Progenitor cell of endocrine pancreas (in vitro differentiated cells): Measurements from ENCODE around the gene FGF8. TPM values are rescaled to one million over a fixed set of nuclear protein-coding genes. Genes with fewer than 3 reads are reported as not detected.
A peak's percentile ranks its signal among the peaks of the same experiment; 100 is the strongest.

ENCODE experiments used
- DNase-seq: peaks from one replicate; pipeline ENCODE4 v3.0.0; 2021; ENCODE audit warnings: low spot score; ENCODE audit not compliant: unreplicated experiment
- H3K27ac Mint-ChIP-seq: 2 replicates; pipeline ENCODE4 v1.8.0; 2021; ENCODE audit warnings: mild to moderate bottlenecking, moderate library complexity, mixed read lengths
- H3K27me3 Mint-ChIP-seq: 2 replicates; pipeline ENCODE4 v1.8.0; 2021; ENCODE audit warnings: mixed read lengths
- H3K36me3 Mint-ChIP-seq: 2 replicates; pipeline ENCODE4 v1.8.0; 2022; ENCODE audit warnings: mixed read lengths; ENCODE audit not compliant: insufficient read depth
- H3K4me1 Mint-ChIP-seq: 2 replicates; pipeline ENCODE4 v1.8.0; 2021; ENCODE audit warnings: low read depth, mixed read lengths
- H3K4me3 Mint-ChIP-seq: 2 replicates; pipeline ENCODE4 v1.8.0; 2021; ENCODE audit warnings: low read depth, mild to moderate bottlenecking, moderate library complexity, mixed read lengths
- H3K9me3 Mint-ChIP-seq: 2 replicates; pipeline ENCODE4 v1.8.0; 2021; ENCODE audit warnings: low read depth, mixed read lengths
- CTCF ChIP-seq: fragments of 200-600 bp; sonication (generic); IDR thresholded peaks from one replicate; pipeline ENCODE4 v1.5.0; 2021; ENCODE audit warnings: antibody characterized with exemption, mild to moderate bottlenecking; ENCODE audit not compliant: unreplicated experiment
- long read RNA-seq: library from polyadenylated mRNA; unstranded; transcript quantifications from one replicate; pipeline ENCODE4 v2.0.0, GENCODE V29; 2020
- total RNA-seq: library from RNA; stranded (reverse); gene quantifications from 2 replicates; pipeline ENCODE4 v1.2.1, GENCODE V29; 2021

Gene FGF8, protein sequence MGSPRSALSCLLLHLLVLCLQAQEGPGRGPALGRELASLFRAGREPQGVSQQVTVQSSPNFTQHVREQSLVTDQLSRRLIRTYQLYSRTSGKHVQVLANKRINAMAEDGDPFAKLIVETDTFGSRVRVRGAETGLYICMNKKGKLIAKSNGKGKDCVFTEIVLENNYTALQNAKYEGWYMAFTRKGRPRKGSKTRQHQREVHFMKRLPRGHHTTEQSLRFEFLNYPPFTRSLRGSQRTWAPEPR
- total RNA-seq = 0.69 and 2.4 TPM in 2 replicates
- long read RNA-seq = 0 reads

DNA sequence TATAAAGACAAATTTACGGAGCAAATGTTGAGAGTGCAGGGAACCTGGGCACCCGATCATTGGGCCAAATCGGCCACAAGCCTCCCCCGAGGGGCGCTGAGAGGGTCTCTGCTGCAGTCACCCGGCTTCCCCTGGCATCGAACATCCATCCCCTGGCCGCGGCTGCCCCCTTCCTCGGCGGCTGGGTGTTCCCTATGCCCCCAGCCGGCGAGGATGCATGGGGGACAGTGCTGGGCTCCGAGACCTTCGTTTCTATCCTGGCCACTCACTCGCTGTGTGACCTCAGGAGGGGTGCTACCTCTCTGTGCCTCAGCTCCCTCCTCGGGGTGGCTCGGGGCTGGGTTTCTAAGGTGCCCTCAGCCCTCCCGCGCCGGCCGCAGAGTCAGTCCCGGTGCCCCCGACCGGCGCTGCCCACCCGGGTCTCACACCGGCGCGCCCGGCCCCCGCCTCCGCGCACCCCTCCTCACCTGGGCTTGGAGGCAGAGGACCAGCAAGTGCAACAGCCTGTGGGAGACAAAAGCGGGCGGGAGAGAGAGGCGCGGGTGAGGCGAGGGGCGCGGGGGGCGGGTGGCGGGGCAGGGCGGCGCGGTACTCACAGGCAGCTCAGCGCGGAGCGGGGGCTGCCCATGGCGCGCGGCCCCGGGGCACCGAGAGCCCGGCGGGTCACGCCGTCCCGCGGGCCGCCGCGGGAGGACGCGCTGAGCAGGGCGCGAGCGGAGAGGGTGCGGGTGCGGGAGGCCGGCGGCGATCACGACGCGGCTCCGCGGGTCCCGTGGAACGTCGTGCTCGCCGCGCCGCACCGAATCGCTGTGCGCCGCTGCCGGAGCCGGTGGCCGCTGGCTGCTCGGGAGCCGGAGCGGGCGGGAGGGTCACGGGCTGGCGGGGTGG, at the start of gene FGF8:
FGF8 (minus strand) TSS at position 842 of the 888 bp plus-strand sequence; CDS start at position 628, 214 bp downstream.
- no peak within 1 kb of the TSS for H3K27ac Mint-ChIP-seq
- H3K9me3 Mint-ChIP-seq = no peaks in the 10 kb centered on the region
- peaks cover 70% of the 10 kb centered on the region for H3K27me3 Mint-ChIP-seq
- no peak for DNase-seq
- TF ChIP-seq CTCF = no peak
- no peaks in the 10 kb centered on the region for H3K36me3 Mint-ChIP-seq
- H3K4me1 Mint-ChIP-seq = peaks cover 11% of the 10 kb centered on the region
- peak within 1 kb of the TSS; percentile 57 for H3K4me3 Mint-ChIP-seq

- no peak for TF ChIP-seq CTCF
- no peak for DNase-seq
- no peak overlapping the region for H3K27ac Mint-ChIP-seq
- no peaks in the 10 kb centered on the region for H3K27me3 Mint-ChIP-seq
- no peaks in the 10 kb centered on the region for H3K9me3 Mint-ChIP-seq
- peaks cover under 1% of the 10 kb centered on the region for H3K4me1 Mint-ChIP-seq
- H3K4me3 Mint-ChIP-seq = no peak overlapping the region
- peaks cover 2% of the 10 kb centered on the region for H3K36me3 Mint-ChIP-seq
Observed at GRCh38 chr10:101824736-101825135, 48.8 kb upstream of the FGF8 start.

DNA sequence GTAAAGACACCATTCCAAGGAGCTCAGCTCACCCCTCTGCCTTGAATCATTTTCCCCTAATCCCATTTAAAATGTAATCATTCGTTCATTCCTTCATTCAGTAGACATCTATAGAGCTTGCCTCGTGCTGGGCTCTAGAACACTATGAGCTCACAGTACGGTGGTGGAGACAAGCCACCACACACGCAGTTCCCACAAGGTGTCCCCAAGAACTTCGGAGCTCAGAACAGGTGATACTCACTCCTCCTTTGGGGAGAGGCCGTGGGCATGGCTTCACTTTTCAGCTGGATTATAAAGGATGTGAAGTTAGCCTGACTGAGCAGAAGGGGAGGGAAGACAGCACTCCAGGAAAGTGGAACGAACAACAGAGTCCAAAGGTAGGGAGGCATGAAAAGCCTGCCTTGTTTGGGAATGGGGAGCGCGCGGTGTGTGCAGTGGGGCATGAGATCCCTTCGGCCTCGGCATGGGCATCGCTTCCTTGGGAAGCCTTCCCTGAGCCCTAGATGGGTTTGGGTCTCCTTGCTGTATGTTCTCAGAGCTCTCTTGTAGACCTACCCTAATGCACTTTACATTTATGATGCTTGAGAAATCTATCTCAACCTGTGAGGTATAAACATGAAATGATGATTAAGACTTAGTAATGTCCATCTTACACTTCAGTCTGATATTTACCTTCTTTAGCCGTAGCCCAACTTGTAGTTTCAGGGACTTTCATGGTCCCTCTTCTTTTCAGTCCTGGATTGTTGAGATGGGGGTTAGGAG, 43.1 kb upstream of the FGF8 start:
- Mint-ChIP-seq H3K9me3 (no peaks in the 10 kb centered on the region), H3K4me1 (peaks cover 25% of the 10 kb centered on the region), H3K36me3 (peaks cover 2% of the 10 kb centered on the region), H3K4me3 (peak overlapping the region; percentile 98), H3K27me3 (no peaks in the 10 kb centered on the region), H3K27ac (peak overlapping the region; percentile 100)
- no peak for DNase-seq
- no peak for TF ChIP-seq CTCF

GRCh38 chr10:101818119-101818871, 42.4 kb upstream of the FGF8 start, which contains the start of gene OGA:
Gene OGA (minus strand): TSS chr10:101818444. CDS start chr10:101818022, 422 bp downstream.
- H3K27me3 Mint-ChIP-seq = no peaks in the 10 kb centered on the region
- DNase-seq = peak; percentile 94
- TF ChIP-seq CTCF = no peak
- no peaks in the 10 kb centered on the region for H3K9me3 Mint-ChIP-seq
- H3K4me1 Mint-ChIP-seq = peaks cover 27% of the 10 kb centered on the region
- H3K36me3 Mint-ChIP-seq = peaks cover 2% of the 10 kb centered on the region
- H3K27ac Mint-ChIP-seq = peak within 1 kb of the TSS; percentile 100
- H3K4me3 Mint-ChIP-seq = peak within 1 kb of the TSS; percentile 98
